ENCODE measurements around the gene CDC73.
"Not testable (repeated sequence)": the region's sequence is repeated elsewhere in the genome, so short reads cannot be mapped to it uniquely, and the experiment has no call there.

CDC73 gene

DNA sequence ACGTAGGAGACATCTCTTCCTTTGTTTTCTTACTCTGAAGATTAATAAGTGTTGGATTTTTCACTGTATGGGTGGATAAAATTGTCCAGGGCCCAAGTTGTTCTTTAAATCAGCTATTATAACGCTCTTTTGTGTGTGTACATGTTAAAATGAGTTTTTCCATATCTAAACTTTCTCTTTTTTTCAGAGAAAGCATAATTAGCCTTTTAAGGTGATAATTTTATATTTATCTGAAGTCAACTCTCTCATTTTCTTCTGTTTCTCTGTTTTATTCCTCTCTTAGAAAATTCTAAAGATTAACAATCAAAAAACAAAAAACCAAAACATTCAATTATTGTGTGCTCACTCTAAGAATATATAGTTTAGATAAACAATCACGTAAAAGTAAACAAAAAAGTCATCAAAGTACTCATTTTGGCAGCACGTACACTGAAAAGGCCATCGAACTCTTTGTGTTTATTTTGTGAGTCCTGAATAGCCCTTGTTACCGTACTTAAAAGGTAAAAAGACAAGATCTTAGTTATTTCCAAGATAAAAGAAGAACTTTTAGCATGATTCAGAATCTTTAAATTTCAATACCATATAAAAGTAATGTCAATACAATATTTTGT lies 7.2 kb upstream of the CDC73 start:
- no peak for DNase-seq (ENCODE audit: low spot score)

DNA sequence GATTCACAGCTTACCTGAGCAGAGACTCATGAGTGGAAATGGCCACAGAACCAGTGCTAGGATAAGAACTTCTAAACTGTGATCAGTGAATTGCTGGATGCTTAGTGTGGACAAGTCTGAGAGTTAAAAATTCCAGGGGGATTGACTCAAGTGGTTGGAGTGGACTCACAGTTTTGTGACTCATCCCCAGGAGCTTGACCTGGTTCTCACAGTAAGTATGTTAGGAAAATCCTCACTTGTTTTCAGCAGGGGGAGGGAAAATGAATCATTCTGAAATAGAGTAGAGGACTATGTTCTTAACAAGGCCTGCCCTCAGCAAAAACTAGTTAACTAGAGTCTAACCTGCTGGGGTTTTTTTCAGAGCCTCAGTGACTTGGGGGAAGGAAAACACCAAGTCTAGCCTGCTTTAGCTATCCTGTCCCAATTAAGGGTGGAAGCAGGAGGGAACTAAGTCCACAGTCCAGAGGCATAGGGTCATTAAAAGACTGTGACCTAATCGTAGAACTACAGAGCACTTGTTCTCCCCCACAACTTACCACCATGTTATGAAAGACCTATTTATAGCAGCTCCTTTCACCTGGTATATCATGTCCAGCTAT lies 6.1 kb upstream of the CDC73 start:
- DNase-seq (ENCODE audit: low spot score): peak; percentile 81

GRCh38 chr1:193117167-193117566 lies 4.7 kb upstream of the CDC73 start:
- not testable (repeated sequence) for DNase-seq (ENCODE audit: low spot score)

GRCh38 chr1:193118194-193118593 lies 3.6 kb upstream of the CDC73 start:
- no peak for DNase-seq (ENCODE audit: low spot score)

DNA sequence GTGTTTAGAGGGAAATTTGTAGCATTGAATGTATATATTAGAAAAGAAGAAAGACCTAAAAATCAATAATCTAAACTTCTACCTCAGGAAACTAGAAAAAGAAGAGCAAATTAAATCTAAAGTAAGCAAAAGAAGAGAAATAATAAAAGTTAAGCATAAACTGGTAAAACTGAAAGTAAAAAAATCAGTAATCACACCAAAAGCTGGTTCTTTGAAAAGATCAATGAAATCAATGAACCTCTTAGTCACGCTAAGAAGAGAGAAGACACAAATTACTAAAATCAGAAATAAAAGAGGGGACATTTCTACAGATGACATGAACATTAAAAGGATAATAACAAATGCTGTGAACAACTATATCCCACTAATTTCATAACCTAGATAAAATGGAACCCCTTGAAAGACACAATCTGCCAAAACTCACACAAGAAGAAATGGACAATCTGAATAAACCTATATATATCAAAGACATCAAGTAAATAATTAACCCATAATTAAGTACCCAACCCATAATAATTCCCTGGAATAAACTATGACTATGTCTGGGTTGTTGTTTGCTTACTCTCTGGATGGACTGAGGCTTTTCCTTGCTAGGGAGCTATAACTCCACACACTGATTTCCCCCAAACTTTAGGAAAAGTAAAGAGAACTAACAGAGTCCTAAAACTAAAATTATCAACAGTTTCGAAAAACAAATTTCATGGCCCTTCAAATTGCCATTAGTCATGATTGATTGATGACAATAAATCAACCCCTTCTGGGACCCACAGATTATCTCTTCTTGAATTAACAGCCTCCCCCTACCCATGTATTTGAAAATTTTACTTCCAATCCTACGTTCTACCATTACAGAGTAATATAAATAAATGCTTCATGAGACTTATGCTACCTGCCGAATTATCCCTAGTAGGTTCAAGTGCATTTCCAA lies 2.8 kb upstream of the CDC73 start:
- no peak for DNase-seq (ENCODE audit: low spot score)

- DNase-seq (ENCODE audit: low spot score): no peak
Measured at GRCh38 chr1:193120604-193121166, 1.1 kb upstream of the CDC73 start.

- DNase-seq (ENCODE audit: low spot score): no peak
Measured at GRCh38 chr1:193123751-193124150, 1.9 kb downstream of the CDC73 start.

DNA sequence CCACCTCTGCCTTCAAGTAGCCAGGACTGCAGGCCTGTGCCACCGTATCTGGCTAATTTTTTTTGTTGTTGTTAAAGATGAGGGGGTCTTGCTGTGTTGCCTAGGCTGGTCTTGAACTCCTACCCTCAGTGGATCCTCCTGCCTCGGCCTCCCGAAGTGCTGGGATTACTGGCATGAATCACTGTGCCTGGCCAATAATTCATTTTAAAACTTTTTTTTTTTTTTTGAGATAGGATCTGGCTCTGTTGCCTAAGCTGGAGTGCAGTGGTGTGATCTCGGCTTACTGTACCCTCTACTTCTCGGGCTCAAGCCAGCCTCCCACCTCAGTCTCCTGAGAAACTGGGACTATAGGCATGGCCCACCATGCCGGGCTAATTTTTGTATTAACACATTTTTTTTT lies 3.5 kb downstream of the CDC73 start:
- DNase-seq (ENCODE audit: low spot score): no peak

DNA sequence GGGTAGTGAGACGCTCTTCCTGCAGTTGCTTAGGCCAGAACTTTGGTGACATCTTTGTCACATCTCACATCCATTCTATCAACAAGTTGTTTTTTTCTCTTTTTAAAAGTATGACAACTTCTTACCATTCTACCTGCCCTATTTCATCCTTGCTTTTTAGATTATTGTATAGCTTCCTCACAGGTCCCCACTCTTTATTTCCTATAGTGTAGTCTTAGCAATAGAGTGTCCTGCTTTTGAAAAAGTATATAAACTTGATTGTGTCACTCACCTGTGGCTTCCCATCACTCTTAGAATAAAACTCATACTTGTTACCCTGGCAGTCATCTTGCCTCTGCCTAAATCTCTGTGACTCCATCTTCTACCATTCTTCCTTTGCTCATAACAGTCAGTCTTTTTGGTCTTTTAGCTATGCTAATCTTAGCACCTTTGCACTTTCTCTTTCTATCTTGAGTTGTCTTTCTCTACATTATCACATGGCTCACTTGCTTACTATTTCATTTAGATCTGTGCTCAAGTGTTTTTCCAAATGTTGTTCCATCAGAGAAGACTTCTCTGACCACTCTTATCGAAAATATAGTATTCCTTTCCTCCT lies 9.5 kb downstream of the CDC73 start:
- no peak for DNase-seq (ENCODE audit: low spot score)

- no peak for DNase-seq (ENCODE audit: low spot score)
Measured at GRCh38 chr1:193140254-193140653, 18.4 kb downstream of the CDC73 start.

DNA sequence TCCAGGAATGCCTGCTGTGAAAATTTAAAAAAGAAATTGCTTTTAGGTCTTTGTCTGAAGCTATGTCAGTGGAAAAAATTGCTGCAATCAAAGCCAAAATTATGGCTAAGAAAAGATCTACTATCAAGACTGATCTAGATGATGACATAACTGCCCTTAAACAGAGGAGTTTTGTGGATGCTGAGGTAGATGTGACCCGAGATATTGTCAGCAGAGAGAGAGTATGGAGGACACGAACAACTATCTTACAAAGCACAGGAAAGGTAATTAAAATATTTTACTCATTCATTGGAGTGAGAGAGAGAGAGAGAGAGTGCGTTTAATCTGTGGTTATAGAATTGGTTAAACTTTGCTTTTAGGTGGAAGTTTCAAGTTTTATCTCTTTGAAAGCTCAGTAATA lies 20.0 kb downstream of the CDC73 start:
- no peak for DNase-seq (ENCODE audit: low spot score)

DNA sequence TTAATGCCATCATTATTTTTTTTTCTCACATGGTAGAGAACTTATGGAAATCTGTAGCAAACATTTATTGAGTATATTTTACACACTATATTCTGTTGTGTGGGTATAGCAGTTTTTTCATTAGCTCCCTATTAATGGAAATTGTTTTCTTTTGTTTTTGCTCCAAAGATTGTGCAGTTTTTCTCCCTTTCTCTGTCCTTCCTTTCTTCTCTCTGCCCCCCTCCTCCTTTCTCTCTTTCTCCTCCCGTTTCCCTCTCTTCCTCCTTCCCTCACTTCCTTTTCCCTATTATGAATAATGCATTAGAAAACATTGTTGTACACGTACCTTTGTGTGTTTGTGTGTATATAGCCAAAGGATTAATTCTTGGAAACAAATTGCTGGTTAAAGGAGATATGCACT lies 20.6 kb downstream of the CDC73 start:
- DNase-seq (ENCODE audit: low spot score): no peak

DNA sequence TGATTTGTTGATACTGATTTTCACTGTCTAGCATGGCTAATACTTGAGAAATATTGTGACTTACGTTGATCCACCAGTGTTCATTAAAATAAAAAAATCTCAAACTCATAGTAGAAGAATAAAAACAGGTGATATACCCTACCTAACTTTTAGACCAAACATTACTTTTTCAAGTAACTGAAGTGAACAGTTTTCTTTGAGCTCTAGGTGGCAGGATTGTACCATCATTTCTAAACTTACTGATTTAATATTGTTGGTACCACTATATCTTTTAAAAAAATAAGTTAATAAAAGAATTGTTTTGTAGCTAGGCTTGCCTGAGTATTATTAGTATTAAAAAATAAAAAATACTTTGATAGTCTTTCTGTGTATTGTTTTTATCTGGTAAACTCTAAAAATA lies 21.5 kb downstream of the CDC73 start:
- DNase-seq (ENCODE audit: low spot score): no peak

GRCh38 chr1:193144361-193144938 lies 22.6 kb downstream of the CDC73 start:
- no peak for DNase-seq (ENCODE audit: low spot score)

DNA sequence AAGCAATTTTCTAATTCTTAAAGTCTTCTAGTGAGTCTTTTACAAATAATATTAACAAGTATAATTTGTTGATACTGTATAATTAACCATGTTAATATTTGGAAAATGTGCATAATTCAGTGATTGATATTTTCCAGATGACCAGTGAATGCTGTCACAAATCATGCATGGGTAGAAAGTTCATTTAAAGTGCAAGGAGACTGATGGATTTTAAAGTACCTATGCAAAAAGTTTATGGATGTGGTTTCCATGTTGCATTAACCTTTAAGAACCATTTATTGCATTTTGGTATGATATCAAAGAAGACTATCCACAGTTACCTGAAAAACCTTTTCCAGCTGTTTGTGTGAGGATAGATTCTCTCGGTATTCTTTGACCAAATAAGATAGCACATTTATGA lies 23.2 kb downstream of the CDC73 start:
- no peak for DNase-seq (ENCODE audit: low spot score)

GRCh38 chr1:193156117-193156821 lies 34.4 kb downstream of the CDC73 start:
- no peak for DNase-seq (ENCODE audit: low spot score)

DNA sequence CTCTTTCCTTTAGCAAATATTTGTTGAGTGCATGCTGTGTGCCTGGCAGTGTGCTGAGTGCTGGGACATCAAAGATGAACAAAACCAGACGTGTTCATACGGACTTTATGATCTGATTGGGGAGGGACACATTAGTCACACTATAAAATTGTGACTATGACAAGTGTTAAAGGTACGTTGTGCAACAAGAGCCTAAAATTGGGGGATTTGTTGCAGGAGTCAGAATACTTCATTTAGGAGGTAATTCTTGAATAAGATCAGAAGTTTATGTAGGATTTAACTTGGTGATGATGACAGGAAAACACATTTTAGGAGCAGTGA lies 35.0 kb downstream of the CDC73 start:
- no peak for DNase-seq (ENCODE audit: low spot score)

GRCh38 chr1:193157360-193157759 lies 35.5 kb downstream of the CDC73 start:
- DNase-seq (ENCODE audit: low spot score): no peak

- DNase-seq (ENCODE audit: low spot score): no peak
Measured at GRCh38 chr1:193176113-193176512, 54.3 kb downstream of the CDC73 start.

DNA sequence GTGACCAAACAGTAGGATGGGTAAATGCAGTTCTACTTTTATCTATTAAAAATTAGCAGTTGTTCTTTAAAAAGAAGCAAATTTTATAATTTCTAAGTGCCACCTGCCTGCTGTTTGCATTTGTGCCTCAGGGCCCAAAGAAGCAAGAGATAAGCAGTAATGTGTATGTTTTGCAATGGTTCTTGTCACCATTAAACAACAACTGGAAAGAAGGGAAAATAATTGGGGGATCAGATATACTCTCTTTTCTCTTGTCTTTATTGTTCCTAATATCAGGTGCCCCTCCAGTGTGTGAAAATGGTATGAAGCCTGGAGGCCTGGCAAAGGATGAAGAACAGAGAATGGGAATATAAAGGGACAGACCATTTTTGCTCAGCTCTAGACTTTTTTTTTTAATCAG lies 55.0 kb downstream of the CDC73 start:
- DNase-seq (ENCODE audit: low spot score): no peak

GRCh38 chr1:193179094-193179493 lies 57.3 kb downstream of the CDC73 start:
- no peak for DNase-seq (ENCODE audit: low spot score)

DNA sequence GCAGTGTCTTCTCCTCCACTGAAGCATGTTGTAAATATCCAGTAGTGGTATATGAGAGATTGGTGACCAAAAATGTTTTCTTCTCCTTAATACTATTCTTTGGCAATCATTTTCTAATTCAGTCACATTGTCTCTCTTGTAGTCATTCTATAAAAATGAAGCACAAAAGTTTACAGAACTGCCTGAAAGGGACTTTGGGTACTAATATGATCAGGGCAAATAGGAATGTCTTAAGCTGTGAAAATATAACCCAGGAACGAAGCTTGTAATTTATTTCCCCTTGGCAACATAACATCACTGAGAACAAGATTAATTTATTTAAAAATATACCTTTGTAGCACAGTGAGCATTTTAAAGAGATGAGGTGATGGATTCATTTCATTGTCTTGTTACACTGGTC lies 59.7 kb downstream of the CDC73 start:
- DNase-seq (ENCODE audit: low spot score): no peak
